A549 treated with Hydrocortisone at 1 μM for 4 hours (cell line): Measurements from ENCODE around the gene TGFB2. TPM values are rescaled to one million over a fixed set of nuclear protein-coding genes. Genes with fewer than 3 reads are reported as not detected.

Experiments
- total RNA-seq: library from RNA; stranded (reverse); fragments of 200-300 nt; extraction: Qiagen RNA extraction; gene quantifications from 5 replicates; pipeline ENCODE4 v1.2.3, GENCODE V29; 2022

The TGFB2 gene
- 10.1 to 13.5 TPM (median 12.3 TPM) in 5 replicates for total RNA-seq

GRCh38 chr1:218344814-218345672, at the start of gene TGFB2:
Gene TGFB2 (plus strand): TSS chr1:218345336. CDS start chr1:218346702, 1,366 bp downstream.

Other genes with a start within 250 kb of the TGFB2 start
- 22.6 to 26.0 TPM (median 25.7 TPM) in 5 replicates for gene RRP15, start 60.0 kb upstream of the TGFB2 start, total RNA-seq